HG03135 (cell line): ENCODE results near the gene RPAP3.
"Not testable (repeated sequence)": the region's sequence is repeated elsewhere in the genome, so short reads cannot be mapped to it uniquely, and the experiment has no call there.

Experiments
- ATAC-seq: cut with Tn5 transposase; IDR thresholded peaks from one replicate; pipeline ENCODE4 v1.9.1; 2021; ENCODE audit warnings: mild to moderate bottlenecking, moderate library complexity; ENCODE audit not compliant: unreplicated experiment

The RPAP3 gene

GRCh38 chr12:47686645-47687240 lies 19.1 kb downstream of the RPAP3 start:
- no peak for ATAC-seq

DNA sequence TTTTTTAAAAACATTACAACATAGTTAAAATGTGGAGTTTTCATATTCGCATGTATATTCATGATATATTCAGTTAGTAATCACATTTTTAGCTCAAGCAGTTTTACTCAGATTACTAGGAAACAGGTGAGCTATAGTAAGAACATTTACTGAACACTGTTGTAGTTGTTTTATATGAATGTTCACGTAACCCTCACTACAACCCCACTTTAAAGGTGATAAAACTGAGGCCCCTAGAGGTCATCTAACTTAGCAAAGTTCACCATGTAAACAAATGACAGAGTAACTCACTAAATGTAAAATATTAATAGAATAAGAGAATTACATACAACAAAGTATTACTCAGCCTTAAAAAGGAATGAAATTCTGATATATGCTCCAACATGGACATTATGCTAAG lies 26.0 kb downstream of the RPAP3 start:
- ATAC-seq: no peak

DNA sequence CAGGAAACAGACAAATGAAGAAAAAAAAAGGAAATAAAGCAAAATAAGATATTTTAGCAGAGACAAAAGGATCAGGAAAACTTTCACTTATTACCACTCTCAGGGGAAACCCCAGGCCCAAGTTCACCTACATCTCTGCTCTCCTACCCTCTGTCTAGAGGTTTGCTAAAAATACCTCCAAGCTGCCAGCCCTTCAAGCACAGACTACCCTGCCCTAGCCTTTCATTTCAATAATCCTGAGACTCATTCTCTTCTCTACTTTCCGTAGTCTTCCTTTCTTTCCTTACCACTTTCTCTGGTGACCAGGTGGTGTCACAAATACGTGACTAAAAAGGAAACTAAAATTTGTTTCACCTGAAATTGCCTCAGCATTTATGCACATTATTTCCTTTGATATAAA lies 33.8 kb downstream of the RPAP3 start:
- ATAC-seq: no peak

DNA sequence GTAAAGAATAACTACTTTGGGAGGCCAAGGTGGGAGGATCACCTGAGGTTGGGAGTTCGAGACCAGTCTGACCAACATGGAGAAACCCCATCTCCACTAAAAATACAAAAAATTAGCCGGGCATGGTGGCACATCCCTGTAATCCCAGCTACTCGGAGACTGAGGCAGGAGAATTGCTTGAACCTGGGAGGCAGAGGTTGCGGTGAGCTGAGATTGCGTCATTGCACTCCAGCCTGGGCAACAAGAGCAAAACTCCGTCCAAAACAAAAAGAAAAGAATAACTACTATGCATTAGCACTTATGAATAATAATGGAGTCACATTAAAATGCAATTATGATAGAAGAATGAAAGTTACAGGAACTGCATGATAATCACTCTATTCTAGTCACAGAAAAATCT lies 37.9 kb downstream of the RPAP3 start:
- ATAC-seq: not testable (repeated sequence)

DNA sequence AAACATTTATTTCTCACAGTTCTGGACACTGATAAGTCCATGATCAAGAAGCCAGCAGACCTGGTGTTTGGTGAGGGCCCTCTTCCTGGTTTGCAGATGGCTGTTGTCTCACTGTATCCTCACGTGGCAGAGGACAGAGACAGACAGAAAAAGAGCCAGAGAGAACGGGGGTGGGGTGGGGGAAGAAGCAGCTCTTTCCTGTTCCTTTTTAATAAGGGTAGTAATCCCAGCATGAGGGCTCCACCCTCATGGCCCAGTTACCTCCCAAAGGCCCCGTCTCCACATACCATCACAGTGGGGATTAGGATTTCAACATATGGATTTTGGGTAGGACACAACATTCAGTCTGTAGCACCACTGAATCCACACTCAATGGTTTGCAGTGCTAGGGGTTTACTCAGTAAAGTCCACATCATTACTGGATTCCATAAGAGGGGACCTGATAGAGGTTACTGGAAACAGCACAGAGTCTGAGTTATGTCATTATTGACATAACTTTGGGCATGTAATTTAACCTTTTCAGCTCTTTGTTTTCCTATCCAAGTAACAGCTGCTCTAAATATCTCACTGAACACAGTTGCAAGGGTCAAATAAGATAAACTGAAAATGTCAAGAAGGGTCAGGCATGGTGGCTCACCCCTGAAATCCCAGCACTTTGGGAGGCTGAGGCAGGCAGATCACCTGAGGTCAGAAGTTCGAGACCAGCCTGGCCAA lies 53.2 kb downstream of the RPAP3 start:
- no peak for ATAC-seq

- peak; percentile 64 for ATAC-seq
Observed at GRCh38 chr12:47651368-47652254, 54.2 kb downstream of the RPAP3 start.

DNA sequence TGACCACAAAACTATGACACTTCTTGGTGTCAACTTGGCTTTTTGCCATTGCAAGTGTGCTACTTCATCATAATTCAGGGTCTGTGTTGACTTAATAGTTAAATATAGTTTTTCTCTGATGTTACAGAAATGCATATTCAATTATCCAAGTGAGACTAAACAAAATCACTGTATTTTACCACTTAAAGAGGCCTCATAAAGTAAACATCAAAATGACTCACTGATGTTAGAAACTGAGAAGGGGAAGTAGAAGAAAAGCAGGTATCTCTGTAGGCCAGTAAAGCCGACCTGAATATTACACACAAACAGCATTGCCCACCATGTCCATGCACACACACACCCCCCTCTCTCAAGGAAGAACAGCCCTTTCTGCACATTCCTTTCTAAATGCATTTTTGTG lies 55.4 kb downstream of the RPAP3 start:
- no peak for ATAC-seq

GRCh38 chr12:47649381-47649780 lies 56.4 kb downstream of the RPAP3 start:
- ATAC-seq: no peak

DNA sequence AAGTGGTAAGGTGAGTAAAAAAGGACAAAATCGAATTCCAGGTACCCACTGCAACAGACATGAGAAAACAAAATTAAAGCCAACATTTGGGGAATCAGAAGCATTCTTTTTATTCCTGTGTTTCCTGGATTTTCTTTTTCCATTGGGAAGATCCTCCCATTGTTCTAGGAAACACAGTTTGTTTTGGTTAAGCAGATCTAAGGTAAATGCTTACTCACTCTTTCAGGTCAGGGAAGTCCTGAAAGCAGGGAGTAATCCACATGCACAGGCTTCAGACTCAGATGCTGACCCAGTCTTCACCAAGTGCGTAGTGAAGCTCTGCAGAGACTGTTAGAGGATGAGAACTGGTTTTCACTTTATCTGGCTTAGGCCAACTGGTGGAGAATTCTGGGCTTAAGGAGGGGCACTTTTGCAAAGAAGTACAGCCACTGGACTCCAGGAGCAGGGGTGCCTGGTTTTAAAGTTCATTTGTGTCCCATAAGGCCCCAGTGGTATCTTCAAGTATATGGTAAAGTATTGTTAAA lies 57.7 kb downstream of the RPAP3 start:
- no peak for ATAC-seq

DNA sequence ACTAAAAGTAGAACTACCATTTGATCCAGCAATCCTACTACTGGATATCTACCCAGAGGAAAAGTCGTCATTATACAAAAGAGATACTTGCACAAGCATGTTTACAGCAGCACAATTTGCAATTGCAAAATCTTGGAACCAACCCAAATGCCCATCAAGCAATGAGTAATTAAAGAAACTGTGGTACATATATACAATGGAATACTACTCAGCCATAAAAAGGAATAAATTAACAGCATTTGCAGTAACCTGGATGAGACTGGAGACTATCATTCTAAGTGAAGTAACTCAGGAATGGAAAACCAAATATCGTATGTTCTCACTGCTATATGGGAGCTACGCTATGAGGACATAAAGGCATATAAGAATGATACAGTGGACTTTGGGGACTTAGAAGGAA lies 63.5 kb downstream of the RPAP3 start:
- ATAC-seq: not testable (repeated sequence)

GRCh38 chr12:47636908-47637780 lies 68.7 kb downstream of the RPAP3 start:
- ATAC-seq: no peak

GRCh38 chr12:47635770-47636169 lies 70.1 kb downstream of the RPAP3 start:
- ATAC-seq: not testable (repeated sequence)

- ATAC-seq: no peak
Observed at GRCh38 chr12:47634127-47634526, 71.7 kb downstream of the RPAP3 start.

DNA sequence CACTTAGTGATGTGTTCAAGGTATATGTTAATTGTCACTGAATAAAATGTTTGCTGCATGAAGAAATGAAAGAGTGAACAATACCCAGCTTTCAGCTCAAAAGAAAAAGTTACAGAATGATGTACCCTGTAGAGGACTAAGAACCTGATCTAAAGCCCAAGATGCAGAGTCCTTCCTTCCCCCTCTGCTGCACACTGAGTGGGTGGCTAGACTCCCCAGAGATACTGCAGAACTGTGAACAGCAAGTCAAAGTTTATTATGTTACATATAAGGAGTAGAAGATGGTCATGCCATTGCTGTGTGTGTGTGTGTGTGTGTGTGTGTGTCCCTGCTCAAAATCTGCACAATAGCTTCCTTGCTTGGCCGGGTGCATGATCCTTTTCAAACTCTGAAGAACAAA lies 83.9 kb downstream of the RPAP3 start:
- ATAC-seq: no peak

DNA sequence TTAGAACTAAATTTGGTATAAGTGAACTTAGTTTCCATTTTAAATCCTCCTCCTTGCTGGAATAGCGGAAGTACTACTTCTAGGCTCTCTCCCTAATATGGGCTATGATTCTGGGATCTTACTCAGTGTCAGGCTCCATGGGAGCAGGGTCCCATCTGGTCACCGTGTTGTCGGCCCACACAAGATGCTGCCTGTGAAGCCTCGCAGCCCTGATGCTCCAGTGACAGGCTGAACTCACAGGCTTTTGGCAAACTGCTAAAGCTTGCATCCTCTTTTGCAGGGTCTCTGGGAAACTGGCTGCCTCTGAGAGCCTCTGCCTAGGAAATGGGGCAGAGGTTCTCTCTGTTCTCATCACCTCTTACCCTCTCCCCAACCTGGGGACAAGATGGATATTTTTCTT lies 88.4 kb downstream of the RPAP3 start:
- ATAC-seq: no peak

DNA sequence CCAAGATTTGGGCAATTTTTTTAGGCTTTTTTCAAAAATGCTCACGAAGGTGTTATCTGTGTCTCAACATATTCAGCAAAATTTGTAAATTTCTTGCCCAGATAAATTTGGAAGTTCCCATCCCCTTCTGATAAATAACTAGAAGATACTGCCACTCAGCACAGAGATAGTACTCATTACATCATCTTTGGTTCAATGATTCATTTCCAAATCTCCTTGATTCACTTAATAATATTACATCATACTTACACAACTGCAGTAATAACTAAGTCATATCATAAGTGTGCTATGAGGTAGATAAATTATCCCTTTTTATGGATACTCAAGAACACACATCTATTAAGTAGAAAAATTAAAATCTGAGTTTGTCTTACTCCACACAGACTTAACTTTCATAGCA lies 89.4 kb downstream of the RPAP3 start:
- ATAC-seq: no peak

DNA sequence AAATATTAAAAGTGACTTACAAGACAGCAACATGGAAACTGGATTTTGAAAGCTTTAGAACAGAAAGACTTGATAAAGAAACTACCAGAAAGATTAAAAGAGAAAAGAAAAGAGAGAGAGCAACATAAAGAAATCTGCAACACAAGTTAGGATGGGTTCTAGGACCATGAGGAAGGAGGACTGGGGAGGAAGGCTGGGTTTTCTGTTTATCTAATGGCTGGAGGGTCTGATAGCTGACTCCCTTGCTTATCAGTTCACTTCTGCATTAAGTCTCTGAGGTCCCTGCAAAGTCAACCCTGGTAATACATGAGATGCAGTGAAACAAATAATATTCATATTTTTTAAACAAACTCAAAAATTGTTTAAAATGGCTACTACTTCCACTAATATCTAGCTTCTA lies 90.1 kb downstream of the RPAP3 start:
- ATAC-seq: no peak

DNA sequence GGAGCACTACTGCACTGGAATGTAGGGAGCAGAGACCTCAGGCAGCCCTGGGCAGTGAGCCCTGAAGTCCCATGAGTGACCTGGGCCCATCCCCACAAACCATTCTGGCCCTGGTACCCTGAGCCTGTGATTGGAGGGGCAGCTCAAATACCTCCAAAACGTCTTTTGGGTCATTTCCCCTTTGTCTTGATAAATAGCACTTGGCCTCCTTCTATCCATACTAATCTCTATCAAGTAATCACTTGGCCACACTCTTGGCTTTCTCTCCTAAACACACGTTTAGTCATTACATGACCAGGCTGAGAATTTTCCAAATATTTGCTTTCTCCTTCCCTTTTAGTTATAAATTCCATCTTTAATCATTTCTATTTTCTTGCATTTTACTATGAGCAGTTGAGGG lies 91.3 kb downstream of the RPAP3 start:
- no peak for ATAC-seq

DNA sequence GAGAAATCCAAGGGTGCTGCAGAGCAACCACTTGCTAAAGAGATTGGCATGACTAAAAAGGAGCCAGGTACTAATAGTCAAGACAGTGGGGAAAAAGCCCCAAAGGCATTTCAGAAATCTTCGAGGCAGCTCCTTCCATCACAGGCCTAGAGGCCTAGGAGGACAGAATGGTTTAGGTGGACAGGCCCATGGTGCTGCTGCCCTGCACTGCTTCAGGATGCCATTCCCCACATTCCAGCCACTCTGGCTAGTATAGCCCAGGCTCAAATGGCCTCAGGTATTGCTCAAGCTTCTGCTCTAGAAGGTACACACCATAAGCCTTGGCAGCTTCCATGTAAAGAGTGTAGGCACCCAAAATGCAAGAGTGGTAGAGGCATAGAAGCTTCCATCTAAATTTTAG lies 92.9 kb downstream of the RPAP3 start:
- no peak for ATAC-seq

GRCh38 chr12:47611906-47612305 lies 93.9 kb downstream of the RPAP3 start:
- no peak for ATAC-seq
